ENCODE measurements around the gene GALNT2. TPM values are rescaled to one million over a fixed set of nuclear protein-coding genes. Genes with fewer than 3 reads are reported as not detected.

The GALNT2 gene
- total RNA-seq, 2 donors from 2014 or later, result 47.4 to 67.3 TPM

DNA sequence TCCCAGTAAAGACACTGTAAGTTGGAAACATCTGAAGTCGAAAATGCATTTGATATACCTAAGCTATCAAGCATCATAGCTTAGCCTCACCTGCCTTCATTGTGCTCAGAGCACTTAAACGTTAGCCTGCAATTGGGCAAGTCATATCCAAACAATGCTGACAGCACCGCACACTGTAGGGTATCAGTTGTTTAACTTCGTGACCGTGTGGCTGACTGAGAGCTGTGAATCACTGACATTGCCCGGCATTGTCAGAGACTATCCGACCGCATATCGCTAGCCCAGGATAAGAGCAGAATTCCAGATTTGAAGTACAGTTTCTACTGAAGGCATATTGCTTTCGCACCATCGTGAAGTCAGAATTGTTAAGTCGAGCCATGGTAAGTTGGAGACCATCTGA is 41.5 kb downstream of the GALNT2 start:
- Histone ChIP-seq H3K27ac (no peak overlapping the region), H3K4me3 (no peak overlapping the region), H3K27me3 (no peaks in the 10 kb centered on the region), H3K9me3 (no peaks in the 10 kb centered on the region), H3K9ac (ENCODE audit: low read depth in 2 of 2, low read length in 2 of 2) (no peak overlapping the region), H3K36me3 (no peaks in the 10 kb centered on the region), H3K4me1 (peaks cover 22% of the 10 kb centered on the region)
- DNase-seq, result no peak
- TF ChIP-seq, protein P1, sequence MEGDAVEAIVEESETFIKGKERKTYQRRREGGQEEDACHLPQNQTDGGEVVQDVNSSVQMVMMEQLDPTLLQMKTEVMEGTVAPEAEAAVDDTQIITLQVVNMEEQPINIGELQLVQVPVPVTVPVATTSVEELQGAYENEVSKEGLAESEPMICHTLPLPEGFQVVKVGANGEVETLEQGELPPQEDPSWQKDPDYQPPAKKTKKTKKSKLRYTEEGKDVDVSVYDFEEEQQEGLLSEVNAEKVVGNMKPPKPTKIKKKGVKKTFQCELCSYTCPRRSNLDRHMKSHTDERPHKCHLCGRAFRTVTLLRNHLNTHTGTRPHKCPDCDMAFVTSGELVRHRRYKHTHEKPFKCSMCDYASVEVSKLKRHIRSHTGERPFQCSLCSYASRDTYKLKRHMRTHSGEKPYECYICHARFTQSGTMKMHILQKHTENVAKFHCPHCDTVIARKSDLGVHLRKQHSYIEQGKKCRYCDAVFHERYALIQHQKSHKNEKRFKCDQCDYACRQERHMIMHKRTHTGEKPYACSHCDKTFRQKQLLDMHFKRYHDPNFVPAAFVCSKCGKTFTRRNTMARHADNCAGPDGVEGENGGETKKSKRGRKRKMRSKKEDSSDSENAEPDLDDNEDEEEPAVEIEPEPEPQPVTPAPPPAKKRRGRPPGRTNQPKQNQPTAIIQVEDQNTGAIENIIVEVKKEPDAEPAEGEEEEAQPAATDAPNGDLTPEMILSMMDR (IDR thresholded peaks at IDR 0.05), result no peak
- intact Hi-C loops (cut with DNase I), result no loop called here

DNA sequence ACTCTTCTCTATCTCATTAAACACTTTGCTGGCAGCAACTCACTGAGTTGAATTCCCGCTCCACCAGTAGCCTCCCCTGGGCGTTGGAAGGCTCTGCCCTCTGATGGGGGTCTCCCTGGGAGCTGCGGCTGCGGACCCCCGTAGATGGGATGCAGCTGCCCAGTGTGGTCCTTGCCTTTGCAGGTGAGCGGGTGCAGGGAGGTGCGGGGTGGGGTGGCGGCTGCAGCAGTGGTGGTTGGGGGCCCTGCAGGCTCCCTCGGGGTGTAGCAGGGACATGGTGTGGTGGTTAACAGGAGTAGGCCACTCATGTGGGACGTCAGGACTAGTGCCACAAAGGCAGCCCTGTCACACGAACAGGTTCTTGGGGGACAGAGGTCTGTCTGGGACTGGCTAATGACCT is 42.0 kb downstream of the GALNT2 start:
- TF ChIP-seq, protein P1 (IDR thresholded peaks at IDR 0.05), result no peak
- Histone ChIP-seq H3K36me3 (no peaks in the 10 kb centered on the region), H3K4me1 (peaks cover 17% of the 10 kb centered on the region), H3K27me3 (no peaks in the 10 kb centered on the region), H3K9me3 (no peaks in the 10 kb centered on the region), H3K27ac (no peak overlapping the region), H3K9ac (ENCODE audit: low read depth in 2 of 2, low read length in 2 of 2) (no peak overlapping the region), H3K4me3 (no peak overlapping the region)
- intact Hi-C loops (cut with DNase I), result no loop called here
- no peak for DNase-seq

DNA sequence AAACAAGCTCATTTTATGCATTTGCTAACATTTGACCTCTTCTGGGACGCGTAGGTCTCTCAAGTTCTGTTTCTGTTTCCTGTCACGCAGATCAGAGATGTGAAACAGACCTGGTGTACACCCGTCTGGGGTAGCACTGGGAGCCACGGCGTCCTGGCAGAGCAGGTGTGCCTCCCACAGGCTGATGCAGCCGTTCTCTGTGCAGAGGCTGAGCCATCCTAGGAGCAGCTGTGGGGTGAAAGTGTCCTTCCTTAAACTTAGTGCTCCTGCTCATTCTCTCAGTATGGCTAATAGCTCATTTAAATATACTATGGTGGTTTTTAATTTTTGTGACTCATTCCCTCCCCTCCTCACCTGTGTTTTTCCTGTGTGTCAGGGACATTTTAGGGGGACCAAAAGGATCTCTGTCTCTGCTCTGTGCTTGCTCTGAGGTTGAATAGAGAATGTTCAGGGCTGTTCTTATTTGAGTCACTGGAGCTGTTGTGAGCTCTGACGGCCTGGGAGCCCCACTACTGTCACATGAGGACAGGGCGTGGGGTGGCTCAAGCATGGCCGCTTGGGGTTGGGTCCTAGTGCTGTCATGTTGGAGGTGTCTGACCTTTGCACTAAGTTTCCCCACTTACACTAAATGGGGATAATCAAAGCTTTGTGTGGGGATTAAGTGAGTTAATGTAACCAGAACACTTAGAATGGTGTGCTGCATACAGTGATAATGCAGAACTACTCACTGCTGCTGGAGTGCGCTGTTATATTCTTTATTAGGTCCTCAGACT is 43.0 kb downstream of the GALNT2 start:
- no peak overlapping the region for H3K27ac ChIP-seq

DNA sequence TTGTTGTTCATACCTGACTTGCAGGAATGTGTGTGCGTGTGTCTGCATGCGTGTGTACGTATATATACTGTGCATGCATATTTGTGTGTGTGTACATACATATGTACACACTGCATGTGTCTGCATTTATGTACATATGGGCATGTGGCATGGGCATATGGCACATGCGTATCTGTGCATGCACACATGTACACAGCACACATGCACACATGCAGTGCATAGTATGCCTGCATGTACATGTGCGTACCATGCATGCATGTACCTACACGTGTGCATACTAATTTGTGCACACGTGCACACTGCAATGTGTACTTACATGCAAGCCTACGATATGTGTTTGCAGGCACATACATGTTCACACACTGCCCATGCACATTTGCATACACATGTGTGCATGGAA is 43.9 kb downstream of the GALNT2 start:
- intact Hi-C loops (cut with DNase I), result no loop called here
- no peaks in the 10 kb centered on the region for H3K9me3 ChIP-seq

More for the DNA sequence above, 43.0 kb downstream of the GALNT2 start:
- Histone ChIP-seq H3K36me3 (no peaks in the 10 kb centered on the region), H3K4me3 (no peak overlapping the region), H3K9ac (ENCODE audit: low read depth in 2 of 2, low read length in 2 of 2) (no peak overlapping the region), H3K9me3 (no peaks in the 10 kb centered on the region), H3K4me1 (peaks cover 7% of the 10 kb centered on the region), H3K27me3 (no peaks in the 10 kb centered on the region)
- TF ChIP-seq, protein P1 (IDR thresholded peaks at IDR 0.05), result no peak
- DNase-seq, result no peak
- intact Hi-C loops (cut with DNase I), result no loop called here

DNA sequence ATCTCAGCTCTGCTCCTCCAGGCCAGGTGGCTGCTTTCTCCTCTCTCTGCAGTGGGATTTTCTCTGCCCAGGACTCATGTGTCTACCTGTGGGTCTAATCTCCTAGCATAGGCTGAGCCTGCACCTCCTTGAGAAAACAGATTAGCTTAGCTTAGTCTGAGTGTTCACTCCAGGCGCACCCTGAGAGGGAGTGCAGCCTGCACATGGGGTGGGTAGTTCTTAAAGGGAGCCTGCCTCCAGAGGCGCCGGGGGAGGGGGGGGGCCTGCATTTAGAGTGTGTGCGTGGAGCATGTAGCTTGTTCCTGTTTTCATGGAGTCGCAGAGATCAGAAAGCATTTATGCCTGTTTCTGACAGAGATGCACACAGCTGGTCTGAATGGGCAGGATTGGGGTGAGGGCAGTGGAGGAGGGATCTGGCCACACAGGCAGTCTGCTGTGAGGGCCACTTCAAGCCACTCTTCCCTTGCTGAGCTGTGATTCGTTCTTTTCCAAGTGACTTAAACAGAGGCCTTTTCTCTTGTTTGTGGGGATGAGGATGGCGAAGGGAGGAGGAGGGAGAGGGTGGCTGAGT is 45.2 kb downstream of the GALNT2 start:
- intact Hi-C loops (cut with DNase I), result no loop called here
- no peaks in the 10 kb centered on the region for H3K4me1 ChIP-seq
- H3K27ac ChIP-seq, result peak overlapping the region; percentile 29
- no peaks in the 10 kb centered on the region for H3K36me3 ChIP-seq
- TF ChIP-seq, protein P1 (IDR thresholded peaks at IDR 0.05), result no peak
- H3K4me3 ChIP-seq, result no peak overlapping the region
- no peak overlapping the region for H3K9ac ChIP-seq (ENCODE audit: low read depth in 2 of 2, low read length in 2 of 2)
- no peaks in the 10 kb centered on the region for H3K9me3 ChIP-seq
- DNase-seq, result no peak
- no peaks in the 10 kb centered on the region for H3K27me3 ChIP-seq

More for the DNA sequence above, 43.9 kb downstream of the GALNT2 start:
- Histone ChIP-seq H3K36me3 (no peaks in the 10 kb centered on the region), H3K27me3 (no peaks in the 10 kb centered on the region), H3K4me1 (no peaks in the 10 kb centered on the region), H3K4me3 (no peak overlapping the region), H3K9ac (ENCODE audit: low read depth in 2 of 2, low read length in 2 of 2) (no peak overlapping the region), H3K27ac (no peak overlapping the region)
- TF ChIP-seq, protein P1 (IDR thresholded peaks at IDR 0.05), result no peak
- DNase-seq, result no peak

All from colonic mucosa (tissue), 4 donors.